Lower lobe of right lung (tissue), 2 donors: ENCODE results near the gene MYOG. TPM values are rescaled to one million over a fixed set of nuclear protein-coding genes. Genes with fewer than 3 reads are reported as not detected.

Source experiments
- ATAC-seq, 2 donors: fragments of 200-7000 bp; cut with Tn5 transposase; one replicate each; pipeline ENCODE4 v1.9.1; 2020 to 2022; ENCODE audit warnings: mild to moderate bottlenecking in 2 of 2, moderate library complexity in 2 of 2
- DNase-seq: peaks from one replicate; pipeline ENCODE4 v3.0.0-alpha.2; 2020
- H3K27ac ChIP-seq: fragments of 200-600 bp; one replicate; pipeline ENCODE4 v1.8.0; 2022
- H3K27me3 ChIP-seq: fragments of 200-600 bp; one replicate; pipeline ENCODE4 v1.8.0; 2022; ENCODE audit warnings: low read depth
- H3K36me3 ChIP-seq: fragments of 200-600 bp; one replicate; pipeline ENCODE4 v1.8.0; 2022; ENCODE audit warnings: mild to moderate bottlenecking
- H3K4me1 ChIP-seq: fragments of 200-600 bp; one replicate; pipeline ENCODE4 v1.8.0; 2022
- H3K4me3 ChIP-seq: fragments of 200-600 bp; one replicate; pipeline ENCODE4 v1.8.0; 2022; ENCODE audit warnings: mild to moderate bottlenecking
- H3K9me3 ChIP-seq: fragments of 200-600 bp; one replicate; pipeline ENCODE4 v1.8.0; 2022
- intact Hi-C: fragments of 100-400 bp; cut with DNase I; formaldehyde crosslinking; loops from one replicate; pipeline ENCODE4 v1.11.0; 2022
- total RNA-seq: library from RNA; stranded (reverse); fragmentation: NEBNext Ultra II Directional; extraction: Animal tissue kit (Norgen Biotek cat#: 25700); gene quantifications from one replicate; pipeline ENCODE4 v1.2.1, GENCODE V29; 2021
- TF ChIP-seq, protein P1 (sequence below): fragments of 200-600 bp; IDR thresholded peaks from one replicate; pipeline ENCODE4 v1.8.0; 2022; ENCODE audit warnings: antibody characterized with exemption, mild to moderate bottlenecking
- donor health status: DM: no; HTN: yes; CAD: no; lungs with severe emphysema.

The MYOG gene
- total RNA-seq, 1 donor from 2014 or later, result not detected

DNA sequence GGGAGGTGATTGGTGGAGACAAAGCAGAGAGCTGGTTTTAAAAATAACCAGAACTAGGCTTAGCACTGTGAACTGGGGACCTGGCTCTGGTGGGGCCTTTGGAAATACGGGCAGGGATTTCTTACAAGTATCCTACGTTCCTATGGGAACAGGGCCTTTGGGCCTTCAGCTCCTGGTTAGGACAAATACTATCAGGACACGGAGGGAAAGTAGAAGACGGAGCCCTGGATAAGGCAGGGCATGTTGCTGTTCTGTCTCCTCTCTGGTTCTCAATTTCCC, 5.3 kb upstream of the MYOG start:
- no peak for ATAC-seq
- TF ChIP-seq, protein P1, sequence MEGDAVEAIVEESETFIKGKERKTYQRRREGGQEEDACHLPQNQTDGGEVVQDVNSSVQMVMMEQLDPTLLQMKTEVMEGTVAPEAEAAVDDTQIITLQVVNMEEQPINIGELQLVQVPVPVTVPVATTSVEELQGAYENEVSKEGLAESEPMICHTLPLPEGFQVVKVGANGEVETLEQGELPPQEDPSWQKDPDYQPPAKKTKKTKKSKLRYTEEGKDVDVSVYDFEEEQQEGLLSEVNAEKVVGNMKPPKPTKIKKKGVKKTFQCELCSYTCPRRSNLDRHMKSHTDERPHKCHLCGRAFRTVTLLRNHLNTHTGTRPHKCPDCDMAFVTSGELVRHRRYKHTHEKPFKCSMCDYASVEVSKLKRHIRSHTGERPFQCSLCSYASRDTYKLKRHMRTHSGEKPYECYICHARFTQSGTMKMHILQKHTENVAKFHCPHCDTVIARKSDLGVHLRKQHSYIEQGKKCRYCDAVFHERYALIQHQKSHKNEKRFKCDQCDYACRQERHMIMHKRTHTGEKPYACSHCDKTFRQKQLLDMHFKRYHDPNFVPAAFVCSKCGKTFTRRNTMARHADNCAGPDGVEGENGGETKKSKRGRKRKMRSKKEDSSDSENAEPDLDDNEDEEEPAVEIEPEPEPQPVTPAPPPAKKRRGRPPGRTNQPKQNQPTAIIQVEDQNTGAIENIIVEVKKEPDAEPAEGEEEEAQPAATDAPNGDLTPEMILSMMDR, result no peak
- no peaks in the 10 kb centered on the region for H3K27me3 ChIP-seq
- DNase-seq, result no peak
- no peaks in the 10 kb centered on the region for H3K36me3 ChIP-seq
- no peak overlapping the region for H3K4me3 ChIP-seq
- no peaks in the 10 kb centered on the region for H3K4me1 ChIP-seq
- no peak overlapping the region for H3K27ac ChIP-seq
- intact Hi-C loops, result no loop called here
- H3K9me3 ChIP-seq, result peaks cover 15% of the 10 kb centered on the region

DNA sequence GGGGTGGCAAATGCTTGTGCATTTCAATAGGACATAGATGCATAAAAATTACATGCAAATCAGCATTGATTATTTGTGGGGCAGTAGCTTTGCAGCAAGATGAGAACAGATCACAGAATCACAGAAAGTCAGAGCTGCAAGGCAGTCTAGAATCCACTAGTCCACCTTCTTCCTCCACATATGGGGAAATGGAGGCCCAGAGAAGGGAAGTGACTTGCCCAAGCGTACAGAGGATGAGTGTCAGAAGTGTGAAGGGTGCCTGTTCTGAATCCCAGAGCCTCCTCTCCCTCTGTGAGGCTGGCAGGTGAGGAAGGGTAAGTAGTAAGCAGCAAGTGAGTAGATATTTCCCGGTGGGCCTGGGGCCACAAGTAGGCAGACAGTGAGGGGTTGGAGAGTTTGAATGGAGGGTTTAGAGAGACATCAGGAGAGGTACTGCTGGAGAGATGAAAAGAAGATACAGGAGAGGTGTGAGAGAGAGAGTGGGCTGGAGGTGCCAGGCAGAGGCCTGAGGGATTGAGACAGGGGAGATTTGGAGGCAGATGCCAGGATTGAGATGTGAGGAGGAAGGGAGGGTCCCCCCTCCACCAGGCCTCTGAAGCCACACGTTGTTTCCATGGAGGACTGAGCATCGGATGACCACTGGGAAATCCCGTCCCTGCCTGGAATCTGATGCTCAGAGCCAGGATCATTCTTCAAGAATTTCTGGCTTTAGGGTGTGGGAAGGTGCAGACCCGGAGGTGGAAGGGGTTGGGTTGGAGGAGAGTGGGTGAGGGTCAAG, 4.8 kb upstream of the MYOG start:
- TF ChIP-seq, protein P1, result no peak
- Histone ChIP-seq H3K9me3 (peaks cover 12% of the 10 kb centered on the region), H3K27ac (no peak overlapping the region), H3K4me1 (no peaks in the 10 kb centered on the region), H3K27me3 (no peaks in the 10 kb centered on the region), H3K36me3 (no peaks in the 10 kb centered on the region), H3K4me3 (no peak overlapping the region)
- no peak for ATAC-seq
- intact Hi-C loops, result no loop called here
- DNase-seq, result no peak

DNA sequence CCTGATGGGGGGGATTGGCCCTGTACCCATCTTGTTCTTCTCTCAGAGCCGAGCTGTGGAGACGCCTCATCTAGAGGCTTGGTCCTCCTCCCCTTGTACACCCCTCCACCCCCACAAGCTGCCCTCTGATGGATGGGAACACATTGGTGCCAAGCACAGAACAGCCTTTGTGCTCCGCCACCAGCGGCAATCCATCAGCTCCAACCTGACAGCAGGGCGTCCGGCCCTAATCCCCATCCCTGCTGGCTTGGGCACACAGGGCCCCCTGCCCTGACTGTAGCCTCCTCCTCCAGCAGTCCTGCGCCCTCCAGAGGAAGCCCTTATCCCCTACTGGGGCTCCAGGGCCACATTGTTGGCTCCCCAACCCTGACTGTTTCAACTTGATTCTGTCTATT, 3.8 kb upstream of the MYOG start:
- Histone ChIP-seq H3K36me3 (no peaks in the 10 kb centered on the region), H3K27me3 (no peaks in the 10 kb centered on the region), H3K4me3 (no peak overlapping the region), H3K27ac (no peak overlapping the region), H3K9me3 (peaks cover 4% of the 10 kb centered on the region), H3K4me1 (no peaks in the 10 kb centered on the region)
- intact Hi-C loops, result no loop called here
- DNase-seq (no peak), ATAC-seq (no peak)
- TF ChIP-seq, protein P1, result no peak

DNA sequence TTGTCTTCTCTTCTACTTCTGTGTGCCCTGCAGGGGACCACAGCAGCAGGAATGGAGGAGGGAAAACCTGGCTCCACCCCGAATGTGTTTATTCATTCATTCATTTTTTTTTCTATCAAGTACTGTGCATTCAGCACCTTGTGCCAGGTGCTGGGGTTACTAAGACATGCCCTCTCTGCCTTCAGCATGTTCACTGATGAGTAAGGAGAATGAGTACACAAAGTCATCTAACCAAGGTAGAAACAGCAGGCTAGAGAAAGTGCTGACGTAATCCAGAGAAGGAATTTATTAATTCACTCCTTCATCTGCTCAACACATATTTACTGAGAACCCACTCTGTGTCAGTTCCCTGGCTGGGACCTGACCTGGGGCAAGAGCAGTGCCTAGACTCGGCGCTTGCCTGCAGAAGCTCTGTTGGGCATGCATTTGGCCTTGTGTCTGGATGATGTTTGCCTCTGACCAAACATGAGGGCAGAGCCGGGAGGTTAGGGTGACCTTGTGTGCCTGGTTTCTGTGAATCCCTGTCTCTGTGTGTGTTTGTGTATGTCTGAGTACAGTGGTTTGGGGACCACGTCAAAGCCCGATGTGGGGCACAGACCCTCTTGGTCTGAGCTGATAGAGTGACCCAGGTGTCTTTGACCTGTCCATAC, 3.3 kb upstream of the MYOG start:
- no peak overlapping the region for H3K4me3 ChIP-seq
- H3K4me1 ChIP-seq, result no peaks in the 10 kb centered on the region
- ATAC-seq, result no peak
- H3K9me3 ChIP-seq, result peaks cover under 1% of the 10 kb centered on the region
- H3K27ac ChIP-seq, result no peak overlapping the region
- no peak for DNase-seq
- TF ChIP-seq, protein P1, result no peak
- no peaks in the 10 kb centered on the region for H3K36me3 ChIP-seq
- no peaks in the 10 kb centered on the region for H3K27me3 ChIP-seq
- intact Hi-C loops, result no loop called here

DNA sequence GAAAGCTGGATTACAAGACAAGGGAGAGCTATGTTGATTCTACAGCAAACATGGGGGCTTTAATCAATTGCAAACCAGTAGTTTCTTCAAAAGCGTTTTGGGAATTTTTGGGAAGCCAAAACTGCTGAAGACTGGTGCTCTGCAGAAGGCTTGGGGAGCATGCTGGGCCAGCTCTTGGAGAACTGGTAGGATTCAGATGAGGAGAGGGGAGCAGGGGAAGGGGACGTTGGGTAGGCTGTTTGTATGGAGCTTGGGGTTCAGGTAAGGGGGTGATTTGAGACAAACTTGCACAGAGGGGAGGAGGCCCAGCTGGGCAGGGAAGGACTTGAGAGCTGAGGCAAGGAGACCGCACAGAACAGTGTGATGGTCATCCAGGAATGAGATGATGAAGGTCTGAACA, 2.6 kb upstream of the MYOG start:
- no peak for ATAC-seq
- no peak overlapping the region for H3K27ac ChIP-seq
- H3K4me1 ChIP-seq, result no peaks in the 10 kb centered on the region
- no peak for DNase-seq
- H3K9me3 ChIP-seq, result no peaks in the 10 kb centered on the region
- no peaks in the 10 kb centered on the region for H3K36me3 ChIP-seq
- intact Hi-C loops, result no loop called here
- TF ChIP-seq, protein P1, result no peak
- H3K27me3 ChIP-seq, result no peaks in the 10 kb centered on the region
- H3K4me3 ChIP-seq, result no peak overlapping the region
